NCI-H69 (cell line): ENCODE measurements around the gene GNAQ.

Experiments
- DNase-seq: peaks from one replicate; lab custom pipeline; 2025; lab: John Stamatoyannopoulos, UW

The GNAQ gene

DNA sequence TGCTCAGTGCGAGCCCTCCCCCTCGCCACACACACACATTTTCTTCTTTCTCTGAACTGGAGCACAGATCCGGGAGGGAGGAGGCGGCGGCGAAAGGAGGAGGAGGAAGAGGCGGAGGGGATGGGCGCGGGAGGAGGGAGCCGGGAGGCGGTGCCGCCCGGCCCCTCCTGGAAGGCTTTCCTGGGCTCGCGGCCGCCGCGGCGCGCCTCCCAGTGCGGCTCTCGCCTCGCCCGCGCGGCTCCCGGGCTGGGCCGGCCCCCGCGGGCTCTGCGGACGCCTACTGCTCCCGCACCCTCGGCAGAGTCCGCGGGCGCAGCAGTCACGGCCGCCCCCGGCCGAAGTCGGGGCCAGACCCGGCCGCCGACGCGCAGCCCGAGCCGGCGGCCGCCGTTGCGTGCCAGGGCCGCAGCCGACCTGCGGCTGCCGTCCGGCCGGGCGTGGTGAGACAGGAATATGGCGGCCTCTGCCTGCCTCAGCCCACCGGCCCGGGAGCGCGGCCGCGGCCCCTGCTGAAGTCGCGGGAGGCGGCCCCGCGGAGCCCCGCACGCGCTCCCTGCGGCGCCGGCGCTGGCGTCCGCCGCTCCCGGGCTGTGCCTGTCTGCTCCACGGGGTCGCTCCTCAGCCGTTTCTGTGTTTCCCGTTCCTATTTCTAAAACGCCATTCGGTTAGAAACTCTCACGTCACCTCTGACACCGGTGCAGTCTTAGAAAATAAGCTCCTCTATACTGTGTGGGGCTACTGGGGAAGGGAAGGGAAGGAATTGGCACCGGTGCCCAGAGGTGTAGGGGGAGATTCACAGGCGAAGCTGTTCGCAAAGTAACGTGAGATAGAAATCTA lies 500 bp upstream of the GNAQ start:
- DNase-seq = peak; percentile 99

- DNase-seq = peak; percentile 91
Measured at GRCh38 chr9:78030553-78031443, 813 bp downstream of the GNAQ start.

DNA sequence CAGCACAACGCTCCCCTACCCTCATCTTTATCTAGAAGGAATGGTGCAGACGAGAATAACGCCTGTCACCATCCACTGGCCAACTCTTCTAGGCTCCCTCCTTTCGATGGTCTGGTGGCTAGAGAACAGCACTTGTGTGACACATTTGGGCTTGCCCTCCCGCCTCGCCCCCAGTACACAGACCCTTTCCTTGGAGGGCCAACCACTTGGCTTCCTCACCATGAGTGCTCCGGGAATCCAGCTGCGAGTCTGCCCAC lies 1.4 kb downstream of the GNAQ start:
- DNase-seq = peak; percentile 82

- peak; percentile 58 for DNase-seq
Measured at GRCh38 chr9:78029551-78030295, 1.9 kb downstream of the GNAQ start.

- peak; percentile 22 for DNase-seq
Measured at GRCh38 chr9:78028926-78029325, 2.7 kb downstream of the GNAQ start.

DNA sequence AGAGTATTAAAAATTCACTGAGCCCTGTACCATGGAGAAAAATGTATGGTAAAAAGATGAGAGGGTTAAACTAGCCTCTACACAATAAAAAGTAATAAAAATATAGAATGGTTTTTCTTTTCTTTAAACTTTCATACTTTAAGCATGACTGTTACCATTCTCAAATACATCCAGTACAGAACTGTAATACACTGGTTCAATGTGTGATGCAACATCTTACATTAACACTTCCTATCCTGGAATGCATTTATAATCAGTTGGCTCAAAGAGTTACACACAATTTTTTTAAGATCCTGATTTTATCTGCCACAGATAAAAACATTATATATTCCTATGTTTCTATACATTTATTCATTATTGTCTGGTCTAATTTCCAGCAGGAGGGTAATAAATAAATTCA lies 4.7 kb downstream of the GNAQ start:
- DNase-seq = no peak

DNA sequence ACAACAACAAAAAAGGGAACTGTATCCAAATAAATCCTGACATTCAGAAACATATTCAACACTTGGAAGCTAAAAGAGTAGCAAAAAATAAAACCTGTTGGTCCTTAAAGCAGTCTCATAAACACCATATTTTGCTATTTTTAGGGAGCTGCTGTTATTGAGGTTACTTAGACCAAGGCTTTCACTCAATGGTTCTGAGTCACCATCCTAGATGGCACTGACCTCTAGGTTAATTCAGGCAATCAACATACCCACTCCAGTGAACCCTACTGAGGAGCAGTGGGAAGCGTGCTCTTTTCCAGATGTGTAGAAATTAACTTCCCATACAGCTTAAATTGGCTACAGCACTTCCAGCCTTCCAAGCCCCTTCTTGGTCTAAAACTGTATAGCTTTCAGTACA lies 5.2 kb downstream of the GNAQ start:
- peak; percentile 47 for DNase-seq

DNA sequence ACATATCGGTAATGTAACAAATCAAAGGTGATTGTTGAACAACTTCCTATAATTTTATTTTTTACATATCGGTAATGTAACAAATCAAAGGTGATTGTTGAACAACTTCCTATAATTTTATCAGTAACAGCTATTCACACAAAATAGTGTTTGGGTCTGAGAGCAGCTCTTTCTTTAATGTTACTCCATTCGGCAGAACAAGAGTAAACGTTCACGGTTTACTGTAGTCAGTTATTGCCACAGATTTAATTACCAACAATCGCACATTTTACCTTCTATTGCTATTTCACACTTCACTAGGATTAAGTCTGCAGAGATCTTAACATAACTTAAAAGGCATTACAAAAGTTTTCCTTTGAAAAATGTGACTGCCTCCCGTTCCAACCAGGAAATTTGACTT lies 6.4 kb downstream of the GNAQ start:
- DNase-seq = no peak

DNA sequence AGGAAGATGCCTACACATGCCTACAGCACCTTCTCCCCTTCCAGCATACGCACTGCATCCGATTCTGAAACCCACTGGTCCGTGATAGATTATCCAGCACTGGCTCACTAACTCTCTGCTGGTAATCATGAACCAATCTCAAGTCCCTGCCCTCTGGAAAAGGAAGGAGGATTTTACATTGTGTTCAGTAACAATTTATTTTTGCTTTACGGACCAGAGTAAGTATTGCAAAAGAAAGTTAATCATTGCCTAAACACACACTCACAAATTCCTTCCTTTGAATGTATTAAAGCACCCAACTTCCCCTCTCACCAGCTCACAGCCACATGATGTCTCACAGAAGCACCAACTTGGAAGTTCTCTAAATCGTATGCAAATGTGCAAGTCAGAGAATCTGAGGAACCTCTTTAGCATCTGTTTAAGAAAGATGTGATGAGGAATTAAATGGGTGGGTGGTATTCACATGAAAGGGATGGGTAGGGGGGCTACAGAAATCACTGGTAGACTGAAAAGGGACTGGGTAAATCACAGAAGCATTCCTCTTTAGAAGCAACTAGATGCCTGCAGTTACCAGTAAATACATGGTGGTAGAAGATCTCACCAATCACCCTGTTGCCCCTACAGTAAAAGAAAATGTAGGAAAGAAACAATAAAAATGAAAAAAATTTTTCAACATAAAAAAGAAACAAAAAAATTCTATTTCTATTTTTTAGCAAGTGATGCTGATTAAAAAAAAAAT lies 8.4 kb downstream of the GNAQ start:
- no peak for DNase-seq

GRCh38 chr9:78021697-78022096 lies 9.9 kb downstream of the GNAQ start:
- no peak for DNase-seq

DNA sequence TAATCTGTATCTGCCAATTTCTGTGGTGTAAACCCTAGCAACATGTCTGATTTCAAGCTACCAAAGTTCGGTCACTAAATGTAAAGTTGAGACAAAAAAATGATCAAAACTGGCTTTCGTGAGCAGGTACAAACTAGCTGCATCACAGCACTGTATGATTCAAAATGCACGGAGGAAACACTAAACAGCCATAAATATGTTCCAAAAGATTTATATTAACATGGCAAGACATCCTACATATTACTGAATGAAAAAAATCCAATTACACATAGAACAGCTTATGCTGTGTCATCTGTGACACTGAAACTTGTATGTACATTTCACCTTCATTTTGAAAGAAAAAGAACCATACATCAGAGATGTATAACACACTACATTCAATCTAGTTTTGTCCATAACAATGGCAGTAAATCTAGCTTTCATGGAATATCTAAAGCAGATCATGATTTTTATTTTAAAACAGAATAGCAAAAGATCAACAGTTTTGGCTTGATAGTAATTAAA lies 14.4 kb downstream of the GNAQ start:
- DNase-seq = no peak

DNA sequence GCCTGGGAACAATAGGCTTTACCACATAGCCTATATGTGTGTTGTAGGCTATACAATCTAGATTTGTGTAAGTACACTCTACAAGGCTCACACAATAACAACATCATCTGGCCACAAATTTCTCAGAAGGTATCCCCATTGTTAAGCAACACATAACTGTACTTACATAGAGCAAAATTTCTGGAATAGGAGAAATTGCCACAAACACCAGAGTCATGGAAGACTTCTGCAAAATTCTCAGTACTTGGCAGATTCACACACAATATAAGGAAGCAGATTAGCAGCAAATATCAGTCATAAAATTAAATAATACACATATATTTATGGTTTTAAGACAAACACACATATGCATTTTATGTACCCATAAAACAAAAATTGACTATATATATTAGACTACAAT lies 16.4 kb downstream of the GNAQ start:
- DNase-seq = no peak

- no peak for DNase-seq
Measured at GRCh38 chr9:78014776-78015175, 16.8 kb downstream of the GNAQ start.

GRCh38 chr9:78013934-78014333 lies 17.7 kb downstream of the GNAQ start:
- no peak for DNase-seq

DNA sequence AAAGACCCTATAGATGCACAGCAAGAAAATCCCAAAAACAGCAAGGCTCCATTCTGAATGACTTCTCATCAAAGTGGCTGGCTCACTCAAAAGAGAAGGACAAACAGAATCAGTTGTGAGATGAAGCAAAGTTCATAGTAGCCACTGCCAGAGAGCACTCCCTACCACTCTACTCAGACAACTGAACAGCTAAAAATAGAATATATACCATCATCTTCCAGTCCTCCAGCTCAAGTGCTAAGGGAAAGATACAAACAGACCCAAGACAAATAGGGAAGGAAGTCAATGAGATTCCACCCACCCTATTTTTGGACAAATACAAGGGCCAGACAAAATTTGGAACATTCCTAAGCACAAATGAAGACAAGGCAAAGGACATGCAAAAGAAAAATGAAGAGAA lies 20.6 kb downstream of the GNAQ start:
- DNase-seq = no peak

- DNase-seq = peak; percentile 72
Measured at GRCh38 chr9:78010445-78010844, 21.2 kb downstream of the GNAQ start.

GRCh38 chr9:78009186-78009585 lies 22.4 kb downstream of the GNAQ start:
- peak; percentile 45 for DNase-seq

DNA sequence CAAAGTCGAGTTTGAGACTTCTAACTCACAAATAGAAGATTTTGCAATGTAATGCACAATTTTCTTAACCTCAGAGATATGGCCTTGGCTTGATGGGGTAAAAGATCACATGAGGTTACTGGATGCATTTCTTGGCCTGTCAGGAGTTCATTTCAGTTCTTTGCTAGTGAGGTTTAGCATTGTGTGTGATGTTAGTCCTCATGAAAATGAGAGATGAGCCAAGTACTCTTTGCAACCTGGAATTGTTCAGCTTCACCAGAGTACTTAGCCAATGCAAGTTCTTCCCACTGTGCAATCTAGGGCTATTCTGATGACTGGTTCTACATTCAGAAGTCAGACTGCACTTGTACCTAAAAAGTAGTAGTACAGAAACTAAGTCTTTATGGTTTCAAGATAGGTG lies 24.9 kb downstream of the GNAQ start:
- no peak for DNase-seq

DNA sequence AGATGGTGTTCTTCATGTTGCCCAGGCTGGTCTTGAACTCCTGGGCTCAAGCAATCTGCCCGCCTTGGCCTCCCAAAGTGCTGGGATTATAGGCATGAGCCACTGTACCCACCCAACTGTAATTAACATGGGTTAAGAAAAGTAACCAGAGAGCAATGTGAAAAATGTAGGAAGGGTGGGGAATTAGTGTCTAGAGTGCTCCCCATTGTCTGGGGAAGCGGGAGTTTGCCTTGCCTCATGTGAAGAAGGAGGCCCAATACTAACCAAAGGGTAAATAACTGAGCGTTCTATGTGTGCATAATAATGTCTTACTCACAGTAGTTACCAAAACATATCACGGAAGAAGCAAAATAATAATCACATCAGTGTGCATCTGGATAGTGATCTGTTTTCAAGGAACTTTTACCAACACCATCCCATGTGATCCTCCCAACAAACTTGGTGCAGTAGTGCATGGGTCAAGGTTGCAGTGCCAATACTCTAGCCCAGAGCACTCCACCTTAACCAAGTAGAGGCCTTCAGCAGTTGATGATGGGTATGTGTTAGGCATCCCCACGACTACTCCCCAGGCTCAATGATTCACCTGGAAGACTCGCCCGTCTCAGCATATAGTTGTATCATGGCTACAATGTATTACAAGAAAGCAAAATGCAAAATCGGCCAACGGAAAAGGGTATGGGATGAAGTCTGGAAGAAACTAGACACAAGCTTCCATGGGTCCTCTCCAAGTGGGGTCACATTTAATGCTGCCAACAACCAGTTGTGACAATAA lies 26.2 kb downstream of the GNAQ start:
- DNase-seq = no peak

- DNase-seq = peak; percentile 24
Measured at GRCh38 chr9:78004478-78005229, 27.0 kb downstream of the GNAQ start.
